HL-60/S4 treated with phorbol 12-myristate 13-acetate at 8.2 ng/mL for 4 days and 3 days (cell line): ENCODE measurements around the gene DLK2.
"Not testable (repeated sequence)": the region's sequence is repeated elsewhere in the genome, so short reads cannot be mapped to it uniquely, and the experiment has no call there.

Experiments
- in situ Hi-C: fragments of 300-500 bp; cut with MboI; formaldehyde crosslinking; loops from 2 replicates; pipeline ENCODE4 v1.15.0; 2022; ENCODE audit warnings: low sequenced_read_pairs

DLK2 gene

DNA sequence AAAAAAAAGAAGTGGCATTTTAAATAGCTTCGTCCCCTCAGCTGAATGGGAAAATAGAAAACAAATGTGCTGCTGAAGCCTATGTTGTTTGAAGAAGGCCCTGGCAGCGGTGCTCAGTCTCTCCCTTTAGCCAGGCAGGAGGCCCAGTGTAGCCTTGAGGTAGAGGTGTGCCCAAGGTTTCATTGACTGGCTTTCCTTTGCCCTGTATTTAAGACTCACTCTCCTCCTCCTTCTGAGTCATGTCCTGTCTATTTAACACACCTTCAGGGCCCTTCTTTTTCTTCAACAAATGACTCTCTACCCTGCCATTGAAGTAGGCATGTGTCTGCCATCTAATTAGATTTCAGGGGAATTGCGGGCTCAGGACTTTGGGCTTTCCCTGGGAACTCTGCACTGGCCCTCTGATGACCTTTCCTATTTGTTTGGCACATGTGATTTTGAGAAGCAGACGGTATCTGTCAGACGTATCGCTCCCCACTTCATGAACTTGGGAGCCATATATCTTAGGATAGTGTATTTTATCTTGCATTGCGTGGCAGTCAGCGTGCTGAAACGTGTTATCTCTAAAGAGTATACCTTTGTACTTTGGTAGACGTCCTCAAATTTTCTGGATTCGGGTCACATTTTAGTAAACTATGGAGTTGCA lies 26.4 kb upstream of the DLK2 start:
- in situ Hi-C loops, result no loop called here

DNA sequence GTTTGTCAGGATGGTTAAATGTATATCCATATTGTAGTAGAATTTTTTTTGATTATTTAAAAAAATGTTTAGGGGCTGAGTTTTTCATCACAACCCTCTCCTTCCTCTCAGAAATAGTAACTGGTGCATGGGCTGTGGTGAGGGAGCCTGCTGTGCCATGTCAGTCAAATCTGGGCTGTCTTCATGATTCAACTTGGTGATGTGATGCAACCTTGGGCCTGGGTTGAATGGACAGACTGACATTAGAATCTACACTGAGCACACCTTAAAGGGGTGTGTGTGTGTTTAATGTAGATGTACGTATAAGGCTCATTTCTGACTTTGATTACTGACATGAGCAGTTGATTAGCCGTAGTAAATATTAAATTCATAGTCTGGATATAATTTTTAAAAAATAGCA lies 25.7 kb upstream of the DLK2 start:
- in situ Hi-C loops, result no loop called here

DNA sequence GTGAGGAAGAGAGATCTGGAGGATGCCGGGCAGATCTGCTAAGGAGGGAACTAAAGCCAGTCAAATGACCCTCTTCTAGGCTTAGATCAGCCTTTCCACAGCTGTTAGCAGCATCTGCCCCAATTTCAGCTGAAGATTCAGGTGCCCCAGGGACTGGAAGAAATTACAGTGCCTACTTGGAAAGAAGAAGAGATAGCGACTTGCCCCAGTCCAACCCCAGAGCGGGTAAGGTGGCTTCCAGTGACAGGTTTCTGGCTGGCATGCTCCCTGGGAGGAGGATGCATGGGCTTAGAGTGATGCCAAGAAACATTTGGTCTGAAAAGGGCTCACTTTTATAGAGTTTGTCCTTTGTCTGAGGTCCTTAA lies 22.6 kb upstream of the DLK2 start:
- in situ Hi-C loops, result no loop called here

DNA sequence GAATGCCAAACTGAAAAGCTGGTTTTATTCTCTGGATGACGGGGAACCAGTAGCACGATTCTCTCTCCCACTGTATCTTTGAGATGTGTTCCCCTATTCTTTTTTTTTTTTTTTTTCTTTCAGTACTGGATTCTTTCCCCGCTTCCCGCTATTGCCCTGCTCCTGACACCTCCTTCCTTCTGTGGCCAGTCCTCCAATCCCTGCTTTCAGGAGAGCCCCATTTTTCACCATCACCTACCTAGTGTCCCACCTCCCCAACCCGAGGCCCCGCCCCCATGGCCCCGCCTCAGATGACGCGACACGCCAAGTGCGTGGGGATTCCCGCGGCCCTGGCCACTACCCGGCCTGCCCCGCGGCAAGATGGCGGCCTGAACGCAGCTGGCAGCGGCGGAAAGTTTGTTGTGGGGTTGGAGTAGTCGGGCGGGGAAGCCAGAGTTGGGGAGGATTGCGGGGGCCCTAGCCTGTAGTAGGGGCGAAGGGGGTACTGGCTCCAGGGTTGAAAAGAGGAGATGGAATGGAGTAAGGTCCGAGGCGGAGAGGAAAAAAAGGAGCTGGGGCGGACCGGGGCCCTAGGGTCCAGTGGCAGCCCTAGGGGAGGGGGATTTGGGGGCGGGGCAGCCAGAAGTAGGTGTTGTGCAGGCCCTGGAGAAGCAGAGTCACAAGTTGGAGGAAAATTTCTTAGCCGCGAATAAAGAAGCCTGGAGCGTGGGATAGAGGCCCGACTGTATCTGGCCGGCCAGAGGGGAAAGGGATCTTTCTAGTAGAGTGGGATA lies 22.1 kb upstream of the DLK2 start, which contains the start of gene TJAP1:
Gene TJAP1, plus strand, starts transcription at position 336 of the 773 bp plus-strand sequence. CDS start 21,432 bp downstream, outside the sequence.
- in situ Hi-C loops, result no loop called here

DNA sequence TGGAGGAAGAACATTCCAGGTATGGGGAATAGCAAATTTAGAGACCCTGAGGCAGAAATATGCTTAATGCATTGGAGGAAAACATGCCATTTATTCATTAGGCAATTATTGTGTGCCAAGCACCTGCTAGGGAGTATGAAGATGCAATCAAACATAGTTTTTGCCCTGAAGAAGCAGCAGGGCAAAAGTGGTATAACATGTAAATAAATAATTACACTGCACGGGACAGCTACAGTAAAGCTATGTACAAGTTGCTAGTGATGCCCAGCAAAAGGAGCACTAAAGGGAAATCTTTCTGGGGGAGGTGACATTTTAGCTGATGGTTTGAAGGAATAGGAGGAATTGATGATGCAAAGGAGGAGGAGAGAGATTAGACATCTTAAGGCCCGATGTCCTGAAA lies 21.4 kb upstream of the DLK2 start:
- in situ Hi-C loops, result no loop called here

DNA sequence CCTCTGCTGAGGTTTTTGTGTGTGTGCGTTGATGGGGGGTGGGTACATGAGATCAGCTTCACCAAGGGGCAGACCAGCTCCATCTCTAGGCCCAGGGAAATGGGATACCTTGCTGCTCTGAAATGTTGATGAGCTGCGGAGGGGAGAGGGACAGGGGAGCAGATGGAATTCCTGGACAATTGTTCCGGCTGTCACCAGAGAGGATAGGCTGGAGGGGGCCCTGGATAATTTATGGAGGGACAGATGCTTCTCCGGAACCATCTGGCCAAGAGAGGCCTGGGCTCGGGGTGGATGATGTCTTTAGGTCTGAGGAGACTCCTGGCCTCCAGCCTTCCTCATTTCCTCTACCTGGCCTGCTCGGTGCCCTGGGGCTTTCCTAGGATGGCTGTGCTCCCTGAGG lies 20.2 kb upstream of the DLK2 start:
- in situ Hi-C loops, result no loop called here

DNA sequence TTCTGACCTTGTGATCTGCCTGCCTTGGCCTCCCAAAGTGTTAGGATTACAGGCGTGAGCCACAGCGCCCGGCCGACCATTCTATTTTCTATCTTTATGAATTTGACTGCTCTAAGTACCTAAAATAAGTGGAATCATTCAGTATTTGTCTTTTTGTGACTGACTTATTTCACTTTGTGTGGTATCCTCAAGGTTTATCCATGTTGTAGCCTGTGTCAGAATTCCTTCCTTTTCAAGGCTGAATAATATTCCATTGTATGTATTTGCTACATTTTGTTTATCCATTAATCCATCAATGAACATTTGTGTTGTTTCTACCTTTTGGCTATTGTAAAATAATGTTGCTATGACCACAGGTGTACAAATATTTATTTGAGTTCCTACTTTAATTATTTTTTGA lies 17.2 kb upstream of the DLK2 start:
- in situ Hi-C loops, result no loop called here

DNA sequence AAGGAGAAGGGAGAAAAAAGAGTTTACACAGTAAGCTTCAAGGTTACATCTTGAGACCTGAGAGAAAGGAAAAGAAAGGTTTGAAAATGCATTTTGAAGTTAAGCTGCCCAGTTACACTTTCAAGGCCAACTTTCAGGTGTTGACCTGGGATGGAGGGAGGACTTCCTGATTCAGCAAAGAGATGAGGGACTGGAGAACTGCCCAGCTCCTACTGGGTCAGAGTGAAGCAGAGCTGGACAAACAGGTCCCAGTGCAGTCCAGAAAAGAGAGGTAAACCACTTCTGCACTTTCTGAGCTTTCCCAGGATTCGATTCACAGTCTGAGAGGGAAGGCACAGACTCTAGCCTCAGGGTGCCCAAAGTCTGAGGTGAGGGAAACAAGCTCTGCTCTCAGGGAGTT lies 16.1 kb upstream of the DLK2 start:
- in situ Hi-C loops, result no loop called here

DNA sequence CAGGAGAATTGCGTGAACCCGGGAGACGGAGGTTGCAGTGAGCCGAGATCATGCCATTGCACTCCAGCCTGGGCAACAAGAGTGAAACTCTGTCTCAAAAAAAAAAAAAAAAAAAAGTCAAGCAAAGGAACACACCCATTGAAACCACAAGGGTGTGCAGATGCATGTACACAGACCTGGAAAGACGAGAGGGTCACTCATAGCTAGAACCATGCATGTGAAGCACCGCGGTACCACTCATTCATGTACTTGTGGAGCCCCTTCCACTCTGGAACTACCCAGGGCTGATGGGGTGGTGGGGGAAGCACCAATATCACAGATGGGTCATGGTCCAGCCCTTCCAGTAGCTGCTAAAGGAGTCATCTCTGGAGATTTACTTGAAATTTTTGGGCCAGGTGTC lies 14.6 kb upstream of the DLK2 start:
- in situ Hi-C loops, result no loop called here

DNA sequence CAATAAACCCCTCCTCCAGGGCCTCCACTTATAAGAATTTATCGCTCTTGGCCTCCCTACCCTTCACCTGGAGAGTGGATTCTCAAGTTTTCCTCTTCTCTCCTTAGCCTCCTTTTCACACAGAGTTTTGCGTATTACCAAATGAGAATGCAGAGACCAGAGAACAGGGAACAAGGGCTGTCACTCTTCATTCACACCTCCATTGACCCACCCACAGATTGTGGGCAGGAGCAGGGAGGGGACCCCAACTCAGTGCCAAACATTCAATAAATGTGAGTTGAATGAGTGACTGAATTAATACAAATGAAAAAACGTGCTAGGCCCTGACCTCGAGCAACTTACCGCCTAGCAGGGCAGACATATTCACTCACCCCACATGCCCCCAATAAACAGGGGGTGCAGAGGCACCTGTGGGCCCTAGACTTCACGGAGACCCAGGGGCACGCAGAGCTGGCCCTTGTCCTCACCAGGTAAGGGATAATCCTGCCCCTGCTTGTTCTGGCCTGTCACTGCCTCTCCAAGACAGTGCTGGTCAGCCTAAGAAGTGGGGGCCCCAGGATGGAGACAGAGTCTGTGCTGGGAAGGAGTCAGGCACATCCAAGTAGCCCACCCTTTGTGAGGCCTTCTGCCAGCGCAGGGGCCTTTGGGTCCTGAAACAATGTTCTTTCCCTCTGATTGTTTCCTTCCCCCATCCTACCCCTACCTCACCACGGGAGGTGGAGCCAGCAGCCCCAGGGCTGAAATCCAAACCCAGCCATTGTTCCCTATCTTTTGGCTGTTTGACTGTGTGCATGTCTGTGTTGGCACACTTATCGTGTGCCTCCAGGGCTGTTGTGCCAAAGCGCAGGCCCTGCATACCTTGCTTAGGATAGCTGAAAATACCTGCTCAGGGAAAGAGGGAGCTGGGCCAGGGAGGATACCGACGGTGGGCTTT lies 13.7 kb upstream of the DLK2 start:
- in situ Hi-C loops, result no loop called here

DNA sequence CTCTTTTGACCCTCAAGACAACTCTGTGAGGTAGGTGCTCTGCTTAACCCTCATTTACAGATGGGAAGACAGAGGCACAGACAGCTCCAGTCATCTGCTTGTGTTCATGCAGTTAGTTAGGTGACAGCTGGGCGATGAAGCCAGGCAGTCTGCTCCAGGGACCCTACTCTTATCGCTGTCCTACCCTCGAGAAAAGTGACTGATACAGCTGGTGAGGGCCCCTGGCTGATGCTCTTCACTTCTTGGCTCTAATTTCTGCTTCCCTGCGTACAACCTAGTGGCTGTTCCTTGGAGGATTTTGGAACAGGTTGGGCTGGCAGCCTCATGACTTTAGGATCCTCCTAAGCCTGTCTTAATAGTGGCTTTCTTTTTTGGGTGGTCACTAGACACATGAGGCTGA lies 12.9 kb upstream of the DLK2 start:
- in situ Hi-C loops, result no loop called here

DNA sequence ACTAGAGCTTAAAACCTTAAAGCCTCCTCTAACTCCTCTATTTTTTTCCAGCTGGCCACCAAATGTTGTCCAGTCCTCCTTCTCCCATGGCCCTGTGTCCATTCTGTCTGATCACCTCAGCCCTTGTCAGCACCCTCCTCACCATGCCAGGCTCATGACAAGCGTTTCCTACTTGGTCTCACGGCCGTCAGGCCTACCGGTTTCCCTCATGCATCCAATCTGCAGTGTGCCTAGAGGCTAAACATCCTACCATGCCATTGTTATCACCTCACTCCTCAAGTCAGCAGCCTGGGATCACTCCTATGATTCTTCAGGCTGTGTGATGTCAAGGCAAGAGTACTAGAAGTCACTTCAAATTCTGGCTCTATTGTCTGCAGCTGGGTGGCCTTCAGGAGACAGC lies 12.4 kb upstream of the DLK2 start:
- in situ Hi-C loops, result no loop called here

DNA sequence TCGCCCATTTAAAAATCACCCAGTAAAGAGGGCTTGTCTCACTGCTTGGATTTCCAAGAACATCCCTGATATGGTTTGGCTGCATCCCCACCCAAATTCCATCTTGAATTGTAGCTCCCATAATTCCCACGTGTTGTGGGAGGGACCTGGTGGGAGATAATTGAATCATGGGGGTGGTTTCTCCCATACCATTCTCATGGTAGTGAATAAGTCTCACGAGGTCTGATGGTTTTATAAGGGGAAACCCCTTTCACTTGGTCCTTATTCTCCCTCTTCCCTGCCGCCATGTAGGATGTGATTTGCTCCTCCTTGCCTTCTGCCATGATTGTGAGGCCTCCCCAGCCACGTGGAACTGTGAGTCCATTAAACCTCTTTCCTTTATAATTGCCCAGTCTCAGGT lies 11.9 kb upstream of the DLK2 start:
- in situ Hi-C loops, result not testable (repeated sequence)

DNA sequence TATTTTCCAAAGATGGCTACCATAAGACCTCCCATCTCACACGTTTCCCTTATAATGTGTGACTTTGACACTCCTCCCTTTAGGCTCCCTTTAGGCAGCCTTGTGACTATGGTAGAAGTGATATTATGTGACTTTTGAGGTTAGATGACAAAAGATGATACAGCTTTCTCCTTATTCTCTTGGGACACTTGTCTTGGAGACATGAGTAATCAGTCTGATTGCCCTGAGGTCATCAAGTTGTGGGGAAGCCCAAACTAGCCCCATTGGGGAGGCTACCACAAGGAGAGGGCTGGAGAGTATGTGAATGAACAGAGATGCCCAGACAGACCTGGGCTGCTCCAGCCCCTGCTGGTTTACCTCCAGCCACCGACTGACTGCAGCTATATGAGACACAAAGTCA lies 10.6 kb upstream of the DLK2 start:
- in situ Hi-C loops, result no loop called here

DNA sequence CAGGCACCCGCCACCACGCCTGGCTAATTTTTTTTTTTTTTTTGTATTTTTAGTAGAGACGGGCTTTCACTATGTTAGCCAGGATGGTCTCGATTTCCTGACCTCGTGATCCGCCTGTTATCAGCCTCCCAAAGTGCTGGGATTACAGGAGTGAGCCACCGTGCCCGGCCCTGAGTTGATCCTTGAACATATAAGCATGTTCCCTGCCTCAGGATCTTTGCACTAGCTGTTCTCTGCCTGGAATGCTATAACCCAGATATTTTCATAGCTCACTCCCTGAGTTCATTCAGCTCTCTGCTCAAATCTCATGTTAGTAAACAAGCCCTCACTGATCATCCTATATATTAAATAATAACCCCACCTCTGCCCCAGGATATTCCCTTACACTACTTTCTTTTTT lies 9.0 kb upstream of the DLK2 start:
- in situ Hi-C loops, result no loop called here

DNA sequence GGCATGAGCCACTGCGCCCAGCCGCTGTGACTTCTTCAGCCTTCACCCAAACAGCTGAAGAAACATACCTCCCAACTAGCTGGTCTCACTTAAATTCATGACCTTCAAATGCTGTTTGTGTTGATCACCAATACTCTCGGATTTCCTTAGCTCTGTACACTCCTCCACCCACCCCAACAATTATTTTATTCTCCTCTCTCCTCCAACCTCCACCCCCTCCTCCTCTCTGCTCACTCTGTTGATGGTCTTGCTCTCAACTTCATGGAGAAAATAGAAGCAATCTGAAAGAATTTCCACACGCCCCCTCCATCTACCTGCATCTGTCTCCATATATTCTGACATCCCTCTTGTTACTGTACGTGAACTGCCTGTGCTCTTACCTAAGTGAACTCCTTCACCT lies 6.6 kb upstream of the DLK2 start:
- in situ Hi-C loops, result no loop called here

DNA sequence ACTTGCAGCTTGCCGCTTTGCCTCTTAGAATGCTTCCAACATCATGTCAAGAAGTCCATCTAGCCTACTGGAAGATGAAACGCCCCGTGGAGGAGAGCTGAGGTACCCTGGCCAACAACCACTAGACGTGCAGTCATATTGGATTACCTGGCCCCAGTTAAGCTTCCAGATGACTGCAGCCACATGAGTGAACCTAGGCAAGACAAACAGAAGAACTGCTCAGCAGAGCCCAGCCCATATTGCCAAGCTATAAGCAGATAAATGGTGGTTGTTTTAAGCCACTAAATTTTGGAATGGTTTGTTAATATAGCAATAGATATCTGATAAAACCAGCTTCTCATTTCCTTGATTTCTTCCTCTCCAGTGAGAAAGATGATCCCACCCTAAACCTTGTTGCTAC lies 4.7 kb upstream of the DLK2 start:
- in situ Hi-C loops, result no loop called here

DNA sequence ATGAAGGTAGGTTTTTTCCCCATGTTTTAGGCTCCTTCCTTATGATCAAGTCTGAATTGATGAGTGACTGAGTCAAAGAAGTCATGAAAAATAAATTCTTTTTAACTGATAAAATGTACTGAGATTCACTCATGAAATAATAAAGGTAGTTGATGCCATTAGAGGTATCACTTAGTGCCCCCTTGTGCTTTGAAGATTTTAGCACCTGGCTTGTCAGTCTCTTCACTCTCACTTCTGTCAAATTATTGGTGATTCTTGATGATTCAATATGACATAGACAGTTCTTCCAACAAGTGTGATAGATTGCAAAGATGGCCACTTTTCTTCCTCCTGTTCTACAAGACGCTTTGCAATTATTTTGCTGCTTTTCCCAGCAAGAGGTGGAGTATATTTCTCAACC lies 4.2 kb upstream of the DLK2 start:
- in situ Hi-C loops, result no loop called here

DNA sequence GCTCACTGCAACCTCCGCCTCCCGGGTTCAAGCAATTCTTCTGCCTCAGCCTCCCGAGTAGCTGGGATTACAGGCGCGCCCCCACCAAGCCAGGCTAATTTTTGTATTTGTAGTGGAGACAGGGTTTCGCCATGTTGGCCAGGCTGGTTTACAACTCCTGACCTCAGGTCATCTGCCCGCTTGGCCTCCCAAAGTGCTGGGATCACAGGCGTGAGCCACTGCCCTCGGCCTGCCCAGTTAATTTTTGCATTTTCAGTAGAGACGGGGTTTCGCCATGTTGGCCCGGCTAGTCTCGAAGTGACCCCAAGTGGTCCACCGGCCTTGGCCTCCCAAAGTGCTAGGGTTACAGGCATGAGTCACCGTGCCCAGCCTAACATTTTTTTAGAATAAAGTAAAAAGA lies 2.8 kb upstream of the DLK2 start:
- in situ Hi-C loops, result not testable (repeated sequence)

DNA sequence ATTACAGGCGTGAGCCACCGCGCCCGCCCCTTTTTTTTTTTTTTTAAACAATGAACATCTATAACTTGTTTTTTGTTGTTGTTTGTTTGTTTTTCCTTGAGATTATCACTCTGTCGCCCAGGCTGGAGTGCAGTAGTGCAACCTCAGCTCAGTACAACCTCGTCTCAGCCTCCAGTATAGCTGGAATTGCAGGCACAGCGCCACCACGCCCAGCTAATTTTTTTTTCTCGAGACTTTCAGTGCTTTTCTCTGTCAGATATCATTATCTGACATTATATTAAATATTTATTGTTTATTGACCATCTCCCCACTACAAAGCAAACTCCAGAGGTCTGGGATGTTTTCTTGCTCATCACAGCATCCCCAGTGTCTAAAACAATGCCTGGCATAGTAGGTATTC lies 2.3 kb upstream of the DLK2 start:
- in situ Hi-C loops, result no loop called here

DNA sequence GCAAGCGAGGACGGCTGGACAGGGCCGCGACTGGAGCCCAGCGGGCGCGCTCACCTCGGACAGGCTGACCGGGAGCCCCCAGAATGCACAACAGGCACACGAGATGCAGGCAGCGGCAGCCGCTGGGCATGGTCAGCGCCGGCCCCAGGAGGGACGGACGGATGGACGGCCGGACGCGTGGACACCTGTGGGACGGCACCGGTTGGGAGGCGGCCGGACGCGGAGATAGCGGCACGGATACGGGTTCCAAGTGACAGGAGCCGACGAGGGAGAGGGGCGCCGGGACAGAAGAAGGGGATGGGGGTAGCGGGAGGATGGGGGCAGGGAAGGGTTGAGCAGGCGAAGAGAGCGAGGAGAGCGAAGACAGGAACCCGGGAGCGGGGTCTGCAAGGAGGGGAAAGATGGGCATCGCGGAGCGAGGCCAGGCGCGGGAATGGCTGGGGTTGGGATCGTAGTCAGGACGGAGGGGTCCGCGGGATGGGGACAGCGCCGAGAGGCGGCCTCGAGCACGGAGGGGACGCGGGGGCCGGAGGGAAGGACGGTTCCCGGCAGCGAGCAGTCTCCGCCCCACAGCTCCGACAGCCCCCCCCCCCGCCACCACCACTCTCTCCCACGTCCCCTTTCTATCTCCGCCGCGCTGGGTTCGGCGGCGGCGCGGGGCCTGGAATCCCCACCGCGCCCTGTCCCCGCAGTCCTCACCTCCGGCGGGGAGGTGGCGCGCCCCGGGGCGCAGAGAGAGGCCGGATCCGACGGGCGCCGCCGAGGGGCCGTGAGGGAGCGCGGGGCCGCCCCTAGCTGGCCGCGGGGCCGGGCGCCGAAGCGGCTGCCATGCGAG lies 435 bp downstream of the DLK2 start:
- in situ Hi-C loops, result no loop called here
